Memory B cell (primary cell): Measurements from ENCODE around the gene BRSK1.

Experiments used
- ATAC-seq: fragments of 150-1000 bp; cut with Tn5 transposase; 2 replicates; pipeline ENCODE4 v1.10.0; 2021; ENCODE audit warnings: low read depth, mild to moderate bottlenecking, moderate library complexity
- DNase-seq, 2 donors: peaks; one replicate each; pipeline ENCODE4 v3.0.0; 2022; ENCODE audit warnings: low spot score in 2 of 2
- H3K27ac Mint-ChIP-seq: one replicate; pipeline ENCODE4 v1.8.0; 2022; ENCODE audit warnings: mild to moderate bottlenecking, moderate library complexity, mixed read lengths
- H3K27me3 Mint-ChIP-seq: one replicate; pipeline ENCODE4 v1.8.0; 2022; ENCODE audit warnings: mixed read lengths
- H3K36me3 Mint-ChIP-seq: one replicate; pipeline ENCODE4 v1.8.0; 2022; ENCODE audit warnings: mild to moderate bottlenecking, mixed read lengths
- H3K4me1 Mint-ChIP-seq: one replicate; pipeline ENCODE4 v1.8.0; 2022; ENCODE audit warnings: mixed read lengths
- H3K4me3 Mint-ChIP-seq: one replicate; pipeline ENCODE4 v1.8.0; 2022; ENCODE audit warnings: mild to moderate bottlenecking, moderate library complexity, mixed read lengths
- H3K9me3 Mint-ChIP-seq: one replicate; pipeline ENCODE4 v1.8.0; 2022; ENCODE audit warnings: mixed read lengths

BRSK1 gene

DNA sequence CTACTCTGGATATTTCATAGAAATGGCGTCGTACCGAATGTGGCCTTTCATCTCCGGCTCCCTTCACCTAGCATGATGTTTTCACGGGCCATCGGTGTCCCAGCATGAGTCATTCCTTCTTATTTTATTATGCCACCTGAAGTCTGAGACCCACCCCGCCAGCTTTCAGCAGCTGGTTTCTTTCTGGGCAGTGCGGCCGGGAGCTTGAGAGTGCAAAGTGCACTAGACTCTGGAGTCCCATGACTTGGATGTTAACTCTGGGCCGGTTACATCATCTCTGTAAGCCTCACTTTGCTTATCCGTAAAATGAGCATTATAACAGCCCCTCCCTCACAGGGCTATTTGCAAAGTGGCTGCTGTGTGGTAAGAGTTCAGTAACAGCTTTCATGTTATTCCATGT is 50.1 kb downstream of the BRSK1 start:
- H3K27ac Mint-ChIP-seq = no peak overlapping the region
- DNase-seq (no peak), ATAC-seq (no peak)
- no peak overlapping the region for H3K4me3 Mint-ChIP-seq
- H3K36me3 Mint-ChIP-seq = no peaks in the 10 kb centered on the region
- peaks cover 5% of the 10 kb centered on the region for H3K4me1 Mint-ChIP-seq
- H3K9me3 Mint-ChIP-seq = no peaks in the 10 kb centered on the region
- H3K27me3 Mint-ChIP-seq = peaks cover 20% of the 10 kb centered on the region

DNA sequence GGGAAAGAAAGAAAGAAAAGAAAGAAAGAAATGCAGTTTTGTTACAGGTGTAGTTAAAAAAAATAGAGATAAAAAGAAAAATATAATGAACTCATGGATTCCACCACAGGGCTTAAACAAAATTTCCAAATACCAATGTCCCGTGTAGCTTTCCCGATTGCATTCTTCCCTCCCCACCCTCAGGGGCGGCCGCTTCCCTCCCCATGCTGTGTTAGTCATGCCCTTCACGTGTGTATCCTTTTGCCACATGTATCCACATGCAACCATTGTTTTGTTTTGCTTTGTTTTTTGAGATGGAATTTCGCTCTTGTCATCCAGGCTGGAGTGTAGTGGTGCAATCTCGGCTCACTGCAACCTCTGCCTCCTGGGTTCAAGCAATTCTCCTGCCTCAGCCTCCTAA is 52.3 kb downstream of the BRSK1 start:
- DNase-seq = no peak
- no peak for ATAC-seq
- H3K27ac Mint-ChIP-seq = no peak overlapping the region
- no peaks in the 10 kb centered on the region for H3K9me3 Mint-ChIP-seq
- H3K27me3 Mint-ChIP-seq = peaks cover 22% of the 10 kb centered on the region
- H3K36me3 Mint-ChIP-seq = no peaks in the 10 kb centered on the region
- no peak overlapping the region for H3K4me3 Mint-ChIP-seq
- peaks cover 18% of the 10 kb centered on the region for H3K4me1 Mint-ChIP-seq

DNA sequence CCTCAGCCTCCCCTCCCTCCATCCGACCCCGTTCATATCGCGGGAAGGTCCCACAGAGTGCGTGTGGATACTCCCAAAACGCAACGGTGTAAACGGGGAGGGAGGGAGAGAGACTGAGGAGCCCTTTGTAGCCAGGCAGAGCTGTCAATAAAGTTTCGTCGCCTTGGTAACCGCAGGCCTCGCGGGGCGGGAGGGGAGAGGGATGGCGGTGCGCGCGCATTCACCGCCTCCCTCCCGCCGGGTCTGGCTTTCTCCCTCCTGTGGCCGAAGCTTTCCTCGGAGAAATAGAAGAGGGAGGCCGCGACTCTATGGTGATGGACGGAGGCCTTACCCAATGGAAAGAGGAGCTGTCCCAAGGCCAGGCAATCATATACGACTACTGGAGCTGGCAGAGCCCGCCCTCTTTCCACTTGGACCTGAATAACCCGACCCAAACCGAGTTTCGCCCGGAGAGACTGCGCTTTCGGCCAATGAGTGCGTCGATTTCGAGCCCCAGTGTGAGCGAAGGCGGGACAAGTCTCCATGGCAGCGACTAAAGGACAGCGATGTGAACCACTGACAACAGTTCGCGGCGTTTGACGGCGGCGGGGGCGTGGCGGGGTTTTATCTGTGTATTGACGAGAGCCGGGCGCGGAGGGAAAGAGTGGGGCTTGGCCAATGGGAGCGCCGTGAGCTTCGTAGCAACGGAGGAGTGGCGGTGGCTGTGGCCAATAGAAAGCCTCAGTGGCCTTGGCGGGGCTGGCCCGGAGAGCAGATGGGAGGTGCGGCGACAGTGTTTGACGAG is 55.5 kb downstream of the BRSK1 start, which contains the start of gene KMT5C:
Gene KMT5C (plus strand): TSS at position 772 of the 784 bp plus-strand sequence. CDS start 2,061 bp downstream, outside the sequence.
- Mint-ChIP-seq H3K27me3 (peaks cover 18% of the 10 kb centered on the region), H3K36me3 (peaks cover 3% of the 10 kb centered on the region), H3K9me3 (no peaks in the 10 kb centered on the region), H3K4me1 (peaks cover 23% of the 10 kb centered on the region), H3K27ac (peak within 1 kb of the TSS; percentile 98), H3K4me3 (peak within 1 kb of the TSS; percentile 95)
- peak; percentile 72 for ATAC-seq
- DNase-seq = peak; percentile 98 to 100

DNA sequence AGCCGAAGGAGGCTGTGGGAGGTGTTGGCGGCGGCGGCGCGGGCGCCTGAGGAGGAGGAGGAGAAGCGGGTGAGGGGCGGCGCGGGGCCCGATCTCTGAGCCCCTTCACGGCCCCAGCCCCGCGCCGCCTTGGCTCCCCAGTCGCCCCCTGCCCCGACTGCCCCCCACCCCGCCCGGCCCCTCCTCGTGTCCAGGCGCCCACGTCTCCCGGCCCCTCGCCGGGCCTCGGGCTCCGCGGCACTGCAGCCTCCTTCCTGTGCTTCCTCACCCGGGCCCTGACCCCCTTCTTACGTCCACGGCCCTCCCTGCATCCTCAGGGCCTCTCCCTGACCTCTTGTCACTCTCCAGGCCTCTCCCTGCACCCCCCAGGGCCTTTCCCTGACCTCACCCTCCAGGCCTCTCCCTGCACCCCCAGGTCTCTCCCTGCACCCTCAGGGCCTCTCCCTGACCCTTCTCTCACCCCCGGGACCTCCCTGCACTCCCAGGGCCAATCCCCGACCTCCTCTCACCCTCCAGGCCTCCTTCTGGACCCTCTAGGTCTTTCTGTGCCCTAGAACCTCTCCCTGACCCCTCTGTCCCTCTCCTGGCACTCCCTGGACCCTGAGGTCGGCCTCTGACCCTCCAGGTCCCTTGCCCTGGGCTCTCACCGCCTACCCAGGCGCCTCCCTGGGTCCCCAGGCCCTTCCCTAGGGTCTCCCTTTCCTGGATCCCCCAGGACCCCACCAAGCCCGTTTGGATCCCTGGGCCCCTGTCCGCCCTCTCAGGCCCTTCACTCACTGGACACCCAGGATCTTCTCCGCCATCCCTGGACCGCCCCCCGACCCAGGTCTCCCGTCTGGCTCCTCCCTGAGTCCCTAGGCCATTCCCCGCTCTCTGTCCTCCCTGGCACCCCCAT is 56.3 kb downstream of the BRSK1 start:
- H3K27ac Mint-ChIP-seq = peak overlapping the region; percentile 98
- H3K27me3 Mint-ChIP-seq = peaks cover 16% of the 10 kb centered on the region
- H3K4me3 Mint-ChIP-seq = peak overlapping the region; percentile 95
- ATAC-seq (no peak), DNase-seq (peak; percentile 30 to 49)
- peaks cover 23% of the 10 kb centered on the region for H3K4me1 Mint-ChIP-seq
- peaks cover 3% of the 10 kb centered on the region for H3K36me3 Mint-ChIP-seq
- H3K9me3 Mint-ChIP-seq = no peaks in the 10 kb centered on the region

DNA sequence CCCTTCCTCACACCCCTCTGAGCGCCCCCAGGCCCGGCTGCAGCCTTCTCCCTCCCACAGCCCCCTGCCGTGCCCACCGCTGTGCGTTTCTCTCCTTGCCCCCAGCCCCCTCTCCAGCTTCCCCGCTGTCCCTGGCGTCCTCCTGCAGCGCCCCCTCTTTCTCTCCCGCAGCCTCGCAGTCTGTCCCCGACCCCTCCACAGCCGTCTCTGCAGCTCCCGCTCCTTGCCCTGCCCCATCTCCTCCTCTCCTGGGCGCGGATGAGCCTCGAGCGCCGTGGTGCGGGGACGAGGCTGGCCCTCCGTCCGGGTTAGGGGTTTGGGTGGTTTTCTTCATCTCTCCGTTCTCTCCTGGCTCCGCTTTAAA is 57.0 kb downstream of the BRSK1 start:
- Mint-ChIP-seq H3K27me3 (peaks cover 16% of the 10 kb centered on the region), H3K4me3 (peak overlapping the region; percentile 95), H3K36me3 (peaks cover 3% of the 10 kb centered on the region), H3K4me1 (peaks cover 23% of the 10 kb centered on the region), H3K9me3 (no peaks in the 10 kb centered on the region), H3K27ac (peak overlapping the region; percentile 98)
- no peak for ATAC-seq
- DNase-seq = no peak

DNA sequence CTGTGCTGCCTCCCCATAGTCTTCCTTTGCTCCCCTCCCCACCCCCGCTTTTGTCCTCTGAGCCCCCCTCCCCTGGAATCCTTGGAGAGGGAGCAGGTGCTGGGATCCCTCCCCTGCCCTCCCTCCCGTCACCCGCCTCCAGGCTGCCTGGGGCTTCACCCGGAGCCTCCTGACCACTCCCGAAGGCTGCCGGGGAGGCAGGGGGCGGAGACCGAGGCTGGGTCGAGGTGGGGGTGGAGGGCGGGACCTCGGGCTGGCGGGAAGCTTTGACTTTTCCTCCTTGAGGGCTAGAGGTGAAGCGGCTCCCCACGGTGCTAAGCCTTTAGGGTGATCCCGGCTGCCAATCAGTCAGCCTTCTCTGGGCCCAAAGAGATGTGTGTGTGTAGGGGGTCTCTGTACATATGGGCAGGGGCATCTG is 57.4 kb downstream of the BRSK1 start:
- Mint-ChIP-seq H3K4me3 (peak overlapping the region; percentile 95), H3K36me3 (peaks cover 3% of the 10 kb centered on the region), H3K9me3 (no peaks in the 10 kb centered on the region), H3K27ac (peak overlapping the region; percentile 98), H3K27me3 (peaks cover 15% of the 10 kb centered on the region), H3K4me1 (peaks cover 23% of the 10 kb centered on the region)
- DNase-seq = no peak
- no peak for ATAC-seq

DNA sequence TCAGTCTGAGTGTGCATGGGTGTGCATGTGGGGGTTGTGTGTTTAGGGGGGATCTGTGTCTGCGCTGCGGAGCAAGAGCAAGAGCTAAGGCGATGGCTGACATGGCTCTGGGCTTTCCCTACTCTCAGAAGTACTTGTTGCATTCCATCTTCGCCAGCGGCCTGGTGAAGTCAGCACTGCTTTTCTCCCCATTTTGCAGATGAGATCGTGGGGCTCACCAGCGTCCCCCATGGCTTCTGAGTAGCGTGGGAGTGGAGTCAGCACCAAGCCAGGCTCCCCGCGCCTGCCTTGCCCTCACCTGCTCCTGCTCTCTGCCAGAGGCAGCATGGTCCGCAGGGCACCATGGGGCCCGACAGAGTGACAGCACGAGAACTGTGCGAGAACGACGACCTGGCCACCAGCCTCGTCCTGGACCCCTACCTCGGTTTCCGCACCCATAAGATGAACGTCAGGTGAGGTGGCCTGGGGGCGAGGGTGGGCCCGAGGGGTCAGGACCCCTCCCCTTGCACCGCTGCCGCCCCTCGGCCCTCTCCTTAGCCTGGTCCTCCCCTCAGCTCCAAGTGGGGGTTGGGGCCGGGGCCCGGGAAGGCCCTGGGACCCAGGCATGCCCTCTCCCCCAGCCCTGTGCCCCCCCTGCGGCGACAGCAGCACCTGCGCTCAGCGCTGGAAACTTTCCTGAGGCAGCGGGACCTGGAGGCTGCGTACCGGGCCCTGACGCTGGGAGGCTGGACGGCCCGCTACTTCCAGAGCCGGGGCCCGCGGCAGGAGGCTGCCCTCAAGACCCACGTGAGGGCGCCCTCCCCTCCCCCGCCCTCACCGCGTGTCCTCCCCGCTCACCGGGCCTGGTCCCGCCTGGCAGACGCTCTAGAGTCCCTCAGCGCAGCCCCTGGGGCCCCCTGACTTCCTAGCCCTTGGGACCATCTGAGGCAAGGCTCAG is 58.1 kb downstream of the BRSK1 start:
- Mint-ChIP-seq H3K27ac (no peak overlapping the region), H3K4me1 (peaks cover 23% of the 10 kb centered on the region), H3K4me3 (peak overlapping the region; percentile 14), H3K36me3 (peaks cover 3% of the 10 kb centered on the region), H3K27me3 (peaks cover 12% of the 10 kb centered on the region), H3K9me3 (no peaks in the 10 kb centered on the region)
- ATAC-seq (no peak), DNase-seq (no peak)

DNA sequence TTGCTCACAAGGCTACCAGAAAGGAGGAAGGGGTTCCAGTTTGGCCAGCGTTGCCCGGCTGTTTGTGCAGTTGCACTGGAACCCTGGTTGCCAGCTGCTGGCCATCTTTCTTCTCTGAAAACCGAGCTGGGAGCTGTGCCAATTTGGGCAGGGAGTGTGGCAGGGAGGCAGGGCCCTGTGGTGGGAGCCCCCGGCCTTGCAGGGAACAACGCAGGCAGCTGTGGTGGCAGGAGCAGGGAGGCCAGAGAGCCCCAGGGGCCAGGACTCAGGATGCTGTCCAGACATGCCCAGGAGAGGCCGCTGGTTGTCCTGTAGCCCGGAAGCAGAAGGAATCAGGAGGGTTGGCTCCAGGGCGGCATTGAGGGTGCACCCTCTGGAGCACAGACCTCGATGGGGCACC is 60.6 kb downstream of the BRSK1 start:
- ATAC-seq = no peak
- Mint-ChIP-seq H3K36me3 (peaks cover 3% of the 10 kb centered on the region), H3K4me3 (no peak overlapping the region), H3K9me3 (no peaks in the 10 kb centered on the region), H3K4me1 (peaks cover 18% of the 10 kb centered on the region), H3K27ac (no peak overlapping the region), H3K27me3 (peaks cover 6% of the 10 kb centered on the region)
- DNase-seq = no peak

DNA sequence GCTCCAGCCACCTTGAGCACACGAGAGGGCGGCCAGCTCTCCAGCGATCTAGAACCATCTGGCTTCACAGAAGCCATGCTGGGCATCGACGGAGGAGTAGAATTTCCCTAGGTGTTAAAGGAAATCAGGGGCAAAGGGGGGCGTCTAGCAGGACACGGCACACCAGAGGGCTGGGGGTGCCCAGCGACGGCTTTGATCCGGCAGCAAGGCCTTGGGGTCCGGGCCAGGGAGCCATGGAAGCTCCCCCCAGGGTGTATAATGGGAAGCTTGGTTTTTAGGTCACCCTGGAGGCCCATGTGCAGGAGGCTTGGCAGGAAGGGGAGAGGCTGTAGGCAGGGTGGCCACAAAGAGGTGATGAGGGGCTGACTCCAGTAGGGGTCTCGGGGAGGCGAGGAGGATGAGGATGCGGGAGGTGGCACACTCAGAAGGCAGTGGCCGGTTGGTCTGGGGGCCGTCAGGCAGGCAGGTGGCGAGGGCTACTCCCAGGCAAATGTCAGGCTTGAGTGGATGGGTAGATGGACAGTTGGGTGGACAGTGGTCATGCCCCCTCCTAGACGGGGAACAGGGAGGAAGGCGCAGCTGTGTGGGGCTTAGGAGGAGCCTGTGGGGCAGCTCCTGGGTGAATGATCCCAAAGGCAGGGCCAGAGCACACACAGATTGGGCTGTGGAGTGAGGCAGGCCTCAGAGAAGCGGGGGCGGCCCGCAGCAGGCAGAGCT is 61.5 kb downstream of the BRSK1 start:
- peaks cover 4% of the 10 kb centered on the region for H3K27me3 Mint-ChIP-seq
- no peak overlapping the region for H3K27ac Mint-ChIP-seq
- no peak for DNase-seq
- H3K4me3 Mint-ChIP-seq = no peak overlapping the region
- H3K36me3 Mint-ChIP-seq = peaks cover 3% of the 10 kb centered on the region
- H3K4me1 Mint-ChIP-seq = peaks cover 12% of the 10 kb centered on the region
- ATAC-seq = no peak
- H3K9me3 Mint-ChIP-seq = no peaks in the 10 kb centered on the region

DNA sequence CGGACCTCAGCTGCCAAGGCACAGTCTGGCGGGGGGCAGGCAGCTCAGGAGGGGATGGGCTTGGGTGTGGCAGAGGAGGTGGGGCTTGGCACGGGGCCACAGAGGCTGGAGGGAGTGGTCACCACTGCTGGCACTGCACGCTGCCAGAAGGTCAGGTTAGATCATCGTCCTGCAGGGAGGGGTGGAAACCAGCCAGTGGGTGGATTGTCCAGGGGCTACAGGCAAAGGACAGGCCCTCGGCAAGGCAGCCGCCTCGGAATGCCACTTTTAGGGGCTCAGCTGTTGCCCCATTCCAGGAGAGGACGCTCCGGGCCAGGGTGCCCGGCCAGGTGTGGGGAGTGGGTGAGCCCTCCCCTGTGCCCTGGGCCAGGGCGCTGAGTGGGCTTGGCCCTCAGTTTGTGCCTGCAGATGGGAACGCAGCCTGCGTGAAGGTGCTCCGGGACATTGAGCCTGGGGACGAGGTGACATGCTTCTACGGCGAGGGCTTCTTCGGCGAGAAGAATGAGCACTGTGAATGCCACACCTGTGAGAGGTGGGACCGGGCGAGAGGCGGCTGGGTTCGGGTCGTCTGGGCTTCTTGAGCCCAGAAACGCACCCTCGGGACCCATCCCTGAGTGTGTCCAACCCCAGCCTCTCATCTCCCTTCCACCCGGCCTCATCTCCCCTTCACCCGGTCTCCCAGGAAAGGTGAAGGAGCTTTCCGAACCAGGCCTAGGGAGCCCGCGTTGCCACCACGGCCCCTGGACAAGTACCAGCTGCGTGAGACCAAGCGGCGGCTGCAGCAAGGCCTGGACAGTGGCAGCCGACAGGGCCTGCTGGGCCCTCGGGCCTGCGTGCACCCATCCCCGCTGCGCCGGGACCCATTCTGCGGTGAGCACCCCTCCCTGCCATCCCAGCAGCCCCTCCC is 62.3 kb downstream of the BRSK1 start:
- no peak overlapping the region for H3K4me3 Mint-ChIP-seq
- no peak overlapping the region for H3K27ac Mint-ChIP-seq
- peaks cover 3% of the 10 kb centered on the region for H3K36me3 Mint-ChIP-seq
- H3K4me1 Mint-ChIP-seq = peaks cover 4% of the 10 kb centered on the region
- no peaks in the 10 kb centered on the region for H3K9me3 Mint-ChIP-seq
- no peak for ATAC-seq
- DNase-seq = no peak
- peaks cover 4% of the 10 kb centered on the region for H3K27me3 Mint-ChIP-seq

DNA sequence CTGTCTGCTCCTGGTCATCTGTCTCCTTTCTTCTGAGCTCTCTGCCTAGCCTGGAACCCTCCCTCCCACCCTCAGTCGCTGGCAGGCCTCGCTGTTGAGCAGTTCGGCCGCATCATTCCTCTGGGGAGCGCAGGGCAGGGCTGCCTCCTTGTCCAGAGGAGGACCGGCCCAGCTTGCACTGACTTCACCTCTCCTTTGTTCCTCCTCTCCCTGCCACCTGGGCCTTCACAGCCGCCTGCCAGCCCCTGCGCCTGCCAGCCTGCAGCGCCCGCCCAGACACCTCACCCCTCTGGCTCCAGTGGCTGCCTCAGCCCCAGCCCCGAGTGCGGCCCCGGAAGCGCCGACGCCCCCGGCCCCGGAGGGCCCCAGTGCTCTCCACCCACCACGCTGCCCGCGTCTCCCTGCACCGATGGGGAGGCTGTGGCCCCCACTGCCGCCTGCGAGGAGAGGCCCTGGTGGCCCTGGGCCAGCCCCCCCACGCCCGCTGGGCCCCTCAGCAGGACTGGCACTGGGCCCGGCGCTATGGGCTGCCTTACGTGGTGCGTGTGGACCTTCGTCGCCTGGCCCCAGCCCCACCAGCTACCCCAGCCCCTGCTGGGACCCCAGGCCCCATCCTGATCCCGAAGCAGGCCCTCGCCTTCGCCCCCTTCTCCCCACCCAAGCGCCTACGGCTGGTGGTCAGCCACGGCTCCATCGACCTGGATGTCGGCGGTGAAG is 63.1 kb downstream of the BRSK1 start:
- ATAC-seq = no peak
- Mint-ChIP-seq H3K4me3 (no peak overlapping the region), H3K27me3 (peaks cover 12% of the 10 kb centered on the region), H3K9me3 (no peaks in the 10 kb centered on the region), H3K4me1 (no peaks in the 10 kb centered on the region), H3K36me3 (peaks cover 3% of the 10 kb centered on the region), H3K27ac (no peak overlapping the region)
- no peak for DNase-seq

DNA sequence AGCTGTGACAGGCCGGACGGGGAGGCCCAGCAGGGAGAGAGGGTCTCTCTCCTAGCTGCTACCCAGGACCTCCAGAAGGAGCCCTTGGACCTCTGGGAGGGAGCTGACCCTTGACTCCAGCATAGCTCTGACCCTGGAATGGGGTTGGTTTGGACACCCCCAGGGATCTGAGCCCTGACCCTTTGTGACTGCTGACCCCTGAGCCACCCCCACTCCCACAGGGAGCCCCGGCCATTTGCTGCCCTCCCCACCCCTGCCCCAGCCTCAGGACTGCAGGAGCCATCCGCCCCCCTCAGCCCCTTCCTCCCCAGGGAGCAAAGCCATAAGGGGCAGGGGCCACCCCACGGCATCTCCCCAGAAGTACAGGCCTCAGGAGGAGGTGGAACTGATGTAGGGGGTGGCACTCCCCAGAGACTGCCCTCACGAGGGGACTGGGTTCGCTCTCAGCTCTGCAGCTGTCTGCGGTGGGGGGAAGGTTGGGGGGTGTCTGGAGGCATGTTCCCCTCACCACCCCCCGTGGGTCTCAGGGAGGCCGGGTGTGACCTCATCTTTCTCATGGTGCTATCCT is 63.7 kb downstream of the BRSK1 start:
- Mint-ChIP-seq H3K27ac (no peak overlapping the region), H3K4me1 (peaks cover under 1% of the 10 kb centered on the region), H3K36me3 (peaks cover 3% of the 10 kb centered on the region), H3K27me3 (peaks cover 18% of the 10 kb centered on the region), H3K4me3 (no peak overlapping the region), H3K9me3 (no peaks in the 10 kb centered on the region)
- DNase-seq = no peak
- no peak for ATAC-seq
